ENCODE measurements around the gene FERMT1.
"Not testable (repeated sequence)": the region's sequence is repeated elsewhere in the genome, so short reads cannot be mapped to it uniquely, and the experiment has no call there.

FERMT1 gene

GRCh38 chr20:6070829-6071695, 51.8 kb downstream of the FERMT1 start:
- DNase-seq (ENCODE audit: low read depth in 2 of 2, low spot score in 1 of 2) = no peak

- DNase-seq (ENCODE audit: low read depth in 2 of 2, low spot score in 1 of 2) = no peak
Observed at GRCh38 chr20:6069669-6070068, 53.2 kb downstream of the FERMT1 start.

GRCh38 chr20:6067763-6068318, 55.0 kb downstream of the FERMT1 start:
- DNase-seq (ENCODE audit: low read depth in 2 of 2, low spot score in 1 of 2) = no peak

- DNase-seq (ENCODE audit: low read depth in 2 of 2, low spot score in 1 of 2) = no peak
Observed at GRCh38 chr20:6066582-6066981, 56.2 kb downstream of the FERMT1 start.

GRCh38 chr20:6061544-6061943, 61.3 kb downstream of the FERMT1 start:
- no peak for DNase-seq (ENCODE audit: low read depth in 2 of 2, low spot score in 1 of 2)

- no peak for DNase-seq (ENCODE audit: low read depth in 2 of 2, low spot score in 1 of 2)
Observed at GRCh38 chr20:6060213-6060612, 62.6 kb downstream of the FERMT1 start.

GRCh38 chr20:6058684-6059295, 64.0 kb downstream of the FERMT1 start:
- no peak for DNase-seq (ENCODE audit: low read depth in 2 of 2, low spot score in 1 of 2)

GRCh38 chr20:6057691-6058090, 65.1 kb downstream of the FERMT1 start:
- no peak for DNase-seq (ENCODE audit: low read depth in 2 of 2, low spot score in 1 of 2)

- DNase-seq (ENCODE audit: low read depth in 2 of 2, low spot score in 1 of 2) = no peak
Observed at GRCh38 chr20:6057139-6057538, 65.7 kb downstream of the FERMT1 start.

- DNase-seq (ENCODE audit: low read depth in 2 of 2, low spot score in 1 of 2) = no peak
Observed at GRCh38 chr20:6055981-6056569, 66.8 kb downstream of the FERMT1 start.

GRCh38 chr20:6055161-6055783, 67.6 kb downstream of the FERMT1 start:
- DNase-seq (ENCODE audit: low read depth in 2 of 2, low spot score in 1 of 2) = no peak

- not testable (repeated sequence) for DNase-seq (ENCODE audit: low read depth in 2 of 2, low spot score in 1 of 2)
Observed at GRCh38 chr20:6054689-6055051, 68.2 kb downstream of the FERMT1 start.

GRCh38 chr20:6053776-6054688, 68.8 kb downstream of the FERMT1 start, which contains the start of gene LRRN4:
TSS of gene LRRN4 (minus strand) at chr20:6054060. CDS start at chr20:6052799, 1,261 bp downstream.
- no peak for DNase-seq (ENCODE audit: low read depth in 2 of 2, low spot score in 1 of 2)

- no peak for DNase-seq (ENCODE audit: low read depth in 2 of 2, low spot score in 1 of 2)
Observed at GRCh38 chr20:6053064-6053775, 69.6 kb downstream of the FERMT1 start.

GRCh38 chr20:6051505-6051904, 71.3 kb downstream of the FERMT1 start:
- no peak for DNase-seq (ENCODE audit: low read depth in 2 of 2, low spot score in 1 of 2)

GRCh38 chr20:6048391-6048790, 74.4 kb downstream of the FERMT1 start:
- no peak for DNase-seq (ENCODE audit: low read depth in 2 of 2, low spot score in 1 of 2)

- DNase-seq (ENCODE audit: low read depth in 2 of 2, low spot score in 1 of 2) = no peak
Observed at GRCh38 chr20:6046432-6046831, 76.4 kb downstream of the FERMT1 start.

GRCh38 chr20:6045566-6045965, 77.3 kb downstream of the FERMT1 start:
- DNase-seq (ENCODE audit: low read depth in 2 of 2, low spot score in 1 of 2) = no peak

- no peak for DNase-seq (ENCODE audit: low read depth in 2 of 2, low spot score in 1 of 2)
Observed at GRCh38 chr20:6044115-6044514, 78.7 kb downstream of the FERMT1 start.

GRCh38 chr20:6041808-6042265, 81.0 kb downstream of the FERMT1 start:
- DNase-seq (ENCODE audit: low read depth in 2 of 2, low spot score in 1 of 2) = no peak
